Neural cell (in vitro differentiated cells): ENCODE results near the gene IGF1R. TPM values are rescaled to one million over a fixed set of nuclear protein-coding genes. Genes with fewer than 3 reads are reported as not detected.

ENCODE experiments used
- H2AFZ ChIP-seq: fragments of 200-600, 300-800 bp; sonication (generic), shearing (Covaris generic); 2 replicates; pipeline ENCODE4 v1.6.0; 2014; ENCODE audit warnings: low read depth, mild to moderate bottlenecking, antibody characterized with exemption, low read length, moderate library complexity
- H3F3A ChIP-seq: fragments of 200-600 bp; shearing (Covaris generic); 2 replicates; pipeline ENCODE4 v1.6.1; 2016; ENCODE audit warnings: mild to moderate bottlenecking, moderate library complexity, mixed read lengths, antibody characterized with exemption, low read length; ENCODE audit not compliant: insufficient read depth, poor library complexity, severe bottlenecking
- H3K27ac ChIP-seq: fragments of 200-600, 300-800 bp; sonication (generic), shearing (Covaris generic); 2 replicates; pipeline ENCODE4 v1.5.1; 2014; ENCODE audit warnings: mild to moderate bottlenecking, low read length, moderate library complexity
- H3K27me3 ChIP-seq: fragments of 300-800, 200-600 bp; sonication (generic), shearing (Covaris generic); 2 replicates; pipeline ENCODE4 v1.6.0; 2014; ENCODE audit warnings: mild to moderate bottlenecking, low read depth, low read length, moderate library complexity; ENCODE audit not compliant: insufficient read depth
- H3K36me3 ChIP-seq: fragments of 300-800, 200-600 bp; sonication (generic), shearing (Covaris generic); 2 replicates; pipeline ENCODE4 v1.5.1; 2014; ENCODE audit warnings: mild to moderate bottlenecking, antibody characterized with exemption, low read length, moderate library complexity; ENCODE audit not compliant: insufficient read depth
- H3K4me2 ChIP-seq: fragments of 300-800, 200-600 bp; sonication (generic), shearing (Covaris generic); 2 replicates; pipeline ENCODE4 v1.6.0; 2014; ENCODE audit warnings: mild to moderate bottlenecking, low read length
- H3K4me3 ChIP-seq: fragments of 300-800, 200-600 bp; sonication (generic), shearing (Covaris generic); 2 replicates; pipeline ENCODE4 v1.5.1; 2014; ENCODE audit warnings: mild to moderate bottlenecking, low read length, moderate library complexity
- H3K79me2 ChIP-seq: fragments of 200-600 bp; shearing (Covaris generic); replicated peaks from 2 replicates; pipeline ENCODE4 v1.6.0; 2014; ENCODE audit warnings: mild to moderate bottlenecking, low read length, moderate library complexity; ENCODE audit not compliant: insufficient read depth
- H3K9ac ChIP-seq: fragments of 300-800, 200-600 bp; sonication (generic), shearing (Covaris generic); 2 replicates; pipeline ENCODE4 v1.6.1; 2016; ENCODE audit warnings: mild to moderate bottlenecking, low read length, mixed read lengths
- H3K9me2 ChIP-seq: fragments of 200-600 bp; shearing (Covaris generic); 2 replicates; pipeline ENCODE4 v1.6.1; 2016; ENCODE audit warnings: mild to moderate bottlenecking, low read length, mixed read lengths; ENCODE audit not compliant: insufficient read depth
- H3K9me3 ChIP-seq: fragments of 200-600, 300-800 bp; sonication (generic), shearing (Covaris generic); 2 replicates; pipeline ENCODE4 v1.6.1; 2016; ENCODE audit warnings: mild to moderate bottlenecking, mixed run types, low read length, moderate library complexity, mixed read lengths
- H4K20me1 ChIP-seq: fragments of 200-600 bp; shearing (Covaris generic); 2 replicates; pipeline ENCODE4 v1.6.1; 2016; ENCODE audit warnings: mild to moderate bottlenecking, mixed run types; ENCODE audit not compliant: insufficient read depth
- EP300 ChIP-seq: fragments of 450-650 bp; conservative IDR thresholded peaks from 2 replicates; pipeline ENCODE4 v1.6.1; 2014; ENCODE audit warnings: antibody characterized with exemption, mild to moderate bottlenecking, moderate library complexity; ENCODE audit not compliant: poor library complexity, severe bottlenecking
- EZH2 ChIP-seq: fragments of 200-600, 300-800 bp; shearing (Covaris generic), sonication (generic); IDR thresholded peaks from 2 replicates; pipeline ENCODE4 v1.6.1; 2014; ENCODE audit warnings: antibody characterized with exemption, low read length, borderline replicate concordance, mild to moderate bottlenecking; ENCODE audit not compliant: insufficient read depth, poor library complexity, severe bottlenecking
- MXI1 ChIP-seq: fragments of 450-650 bp; conservative IDR thresholded peaks from 2 replicates; pipeline ENCODE4 v1.6.1; 2014; ENCODE audit warnings: antibody characterized with exemption, mild to moderate bottlenecking; ENCODE audit not compliant: poor library complexity, severe bottlenecking
- RAD21 ChIP-seq: fragments of 450-650 bp; conservative IDR thresholded peaks from 2 replicates; pipeline ENCODE4 v1.6.1; 2014; ENCODE audit warnings: antibody characterized with exemption, mild to moderate bottlenecking, moderate library complexity
- SMC3 ChIP-seq: fragments of 450-650 bp; conservative IDR thresholded peaks from 2 replicates; pipeline ENCODE4 v1.6.1; 2014; ENCODE audit warnings: antibody characterized with exemption, mild to moderate bottlenecking, moderate library complexity; ENCODE audit not compliant: poor library complexity
- TAF1 ChIP-seq: IDR thresholded peaks from 2 replicates; pipeline ENCODE4 v1.6.1; 2012; ENCODE audit warnings: low read depth
- polyA plus RNA-seq: library from polyadenylated mRNA; depleted of rRNA; stranded (reverse); fragments of >200 nt; gene quantifications from 2 replicates; pipeline ENCODE4 v1.2.3, GENCODE V29; 2014
- TF ChIP-seq, protein P1 (sequence below): fragments of 450-650 bp; IDR thresholded peaks from 2 replicates; pipeline ENCODE4 v1.5.1; 2014; ENCODE audit warnings: antibody characterized with exemption, mild to moderate bottlenecking, moderate library complexity; ENCODE audit not compliant: poor library complexity, severe bottlenecking
- TF ChIP-seq, protein P2 (sequence below): IDR thresholded peaks from 2 replicates; pipeline ENCODE4 v1.6.1; 2012; ENCODE audit warnings: borderline replicate concordance

IGF1R gene
- polyA plus RNA-seq, 1 donor from 2014 or later: 10.9 TPM

DNA sequence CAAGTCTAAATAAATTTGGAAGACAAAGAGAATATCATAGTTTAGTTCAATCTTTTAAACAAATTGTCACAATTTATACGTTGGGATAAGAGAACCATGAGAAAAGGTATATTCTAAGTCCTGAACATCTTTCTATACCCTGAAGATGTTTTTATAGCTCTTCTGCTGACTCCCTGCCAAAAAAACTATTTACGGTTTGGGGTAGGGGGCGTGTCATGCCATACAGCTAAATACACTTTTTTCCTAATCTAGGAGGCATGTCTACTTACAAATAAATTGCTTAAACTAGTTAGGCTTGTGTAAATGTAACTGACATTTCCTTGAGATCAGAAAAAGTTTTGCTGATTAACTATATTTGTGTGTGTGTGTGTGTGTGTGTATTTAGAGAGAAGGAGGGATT is 195.9 kb downstream of the IGF1R start:
- peaks cover 35% of the 10 kb centered on the region for H3K79me2 ChIP-seq
- no peak overlapping the region for H3K9ac ChIP-seq
- no peak overlapping the region for H2AFZ ChIP-seq
- no peaks in the 10 kb centered on the region for H3K9me3 ChIP-seq
- no peaks in the 10 kb centered on the region for H3K27me3 ChIP-seq
- H3K36me3 ChIP-seq: no peaks in the 10 kb centered on the region
- H4K20me1 ChIP-seq: peaks cover 4% of the 10 kb centered on the region
- no peak for TF ChIP-seq RAD21
- no peak for TF ChIP-seq TAF1
- TF ChIP-seq, protein P1, sequence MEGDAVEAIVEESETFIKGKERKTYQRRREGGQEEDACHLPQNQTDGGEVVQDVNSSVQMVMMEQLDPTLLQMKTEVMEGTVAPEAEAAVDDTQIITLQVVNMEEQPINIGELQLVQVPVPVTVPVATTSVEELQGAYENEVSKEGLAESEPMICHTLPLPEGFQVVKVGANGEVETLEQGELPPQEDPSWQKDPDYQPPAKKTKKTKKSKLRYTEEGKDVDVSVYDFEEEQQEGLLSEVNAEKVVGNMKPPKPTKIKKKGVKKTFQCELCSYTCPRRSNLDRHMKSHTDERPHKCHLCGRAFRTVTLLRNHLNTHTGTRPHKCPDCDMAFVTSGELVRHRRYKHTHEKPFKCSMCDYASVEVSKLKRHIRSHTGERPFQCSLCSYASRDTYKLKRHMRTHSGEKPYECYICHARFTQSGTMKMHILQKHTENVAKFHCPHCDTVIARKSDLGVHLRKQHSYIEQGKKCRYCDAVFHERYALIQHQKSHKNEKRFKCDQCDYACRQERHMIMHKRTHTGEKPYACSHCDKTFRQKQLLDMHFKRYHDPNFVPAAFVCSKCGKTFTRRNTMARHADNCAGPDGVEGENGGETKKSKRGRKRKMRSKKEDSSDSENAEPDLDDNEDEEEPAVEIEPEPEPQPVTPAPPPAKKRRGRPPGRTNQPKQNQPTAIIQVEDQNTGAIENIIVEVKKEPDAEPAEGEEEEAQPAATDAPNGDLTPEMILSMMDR: no peak
- TF ChIP-seq EP300: no peak
- no peak for TF ChIP-seq MXI1
- no peaks in the 10 kb centered on the region for H3K9me2 ChIP-seq
- no peak overlapping the region for H3K4me2 ChIP-seq
- H3K27ac ChIP-seq: no peak overlapping the region
- no peaks in the 10 kb centered on the region for H3F3A ChIP-seq
- H3K4me3 ChIP-seq: no peak overlapping the region

DNA sequence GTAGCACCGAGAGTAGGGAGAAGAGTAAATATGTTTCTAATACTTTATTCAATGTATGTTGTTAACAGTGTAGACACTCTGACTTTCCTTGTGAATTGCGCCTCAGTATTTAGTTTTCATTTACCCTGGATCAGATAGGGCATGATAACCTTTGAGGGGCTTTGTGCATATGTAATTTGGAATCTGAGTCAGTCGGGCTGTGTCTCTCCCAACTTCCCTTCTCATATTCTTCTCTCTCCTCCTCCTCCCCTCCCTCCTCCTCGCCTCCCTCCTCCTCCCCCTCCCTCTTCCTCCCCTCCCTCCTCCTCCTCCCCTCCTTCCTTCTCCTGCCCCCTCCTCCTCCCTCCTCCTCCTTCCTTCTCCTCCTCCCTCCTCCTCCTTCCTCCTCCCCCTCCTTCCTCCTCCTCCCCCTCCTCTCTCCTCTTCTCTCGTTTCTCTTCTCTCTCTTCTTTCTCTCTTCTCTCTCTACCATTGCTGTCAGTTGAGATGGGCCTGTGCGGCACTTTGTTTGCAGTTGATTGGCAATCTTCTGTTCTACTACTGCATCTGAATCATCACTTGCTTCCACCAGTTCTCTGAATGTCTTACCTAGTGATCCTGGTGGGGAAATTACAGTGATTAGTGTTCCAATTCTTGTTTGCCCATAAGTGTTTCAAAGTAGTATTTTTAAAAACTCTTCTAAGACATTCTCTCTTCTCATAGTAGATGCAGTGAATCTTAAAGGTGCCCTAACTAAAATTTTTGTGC is 197.0 kb downstream of the IGF1R start:
- no peaks in the 10 kb centered on the region for H3K36me3 ChIP-seq

More for the DNA sequence above, 197.0 kb downstream of the IGF1R start:
- TF ChIP-seq, protein P1: no peak
- TF ChIP-seq EP300 (no peak), RAD21 (no peak), SMC3 (no peak), EZH2 (no peak), MXI1 (no peak), TAF1 (no peak)
- TF ChIP-seq, protein P2, sequence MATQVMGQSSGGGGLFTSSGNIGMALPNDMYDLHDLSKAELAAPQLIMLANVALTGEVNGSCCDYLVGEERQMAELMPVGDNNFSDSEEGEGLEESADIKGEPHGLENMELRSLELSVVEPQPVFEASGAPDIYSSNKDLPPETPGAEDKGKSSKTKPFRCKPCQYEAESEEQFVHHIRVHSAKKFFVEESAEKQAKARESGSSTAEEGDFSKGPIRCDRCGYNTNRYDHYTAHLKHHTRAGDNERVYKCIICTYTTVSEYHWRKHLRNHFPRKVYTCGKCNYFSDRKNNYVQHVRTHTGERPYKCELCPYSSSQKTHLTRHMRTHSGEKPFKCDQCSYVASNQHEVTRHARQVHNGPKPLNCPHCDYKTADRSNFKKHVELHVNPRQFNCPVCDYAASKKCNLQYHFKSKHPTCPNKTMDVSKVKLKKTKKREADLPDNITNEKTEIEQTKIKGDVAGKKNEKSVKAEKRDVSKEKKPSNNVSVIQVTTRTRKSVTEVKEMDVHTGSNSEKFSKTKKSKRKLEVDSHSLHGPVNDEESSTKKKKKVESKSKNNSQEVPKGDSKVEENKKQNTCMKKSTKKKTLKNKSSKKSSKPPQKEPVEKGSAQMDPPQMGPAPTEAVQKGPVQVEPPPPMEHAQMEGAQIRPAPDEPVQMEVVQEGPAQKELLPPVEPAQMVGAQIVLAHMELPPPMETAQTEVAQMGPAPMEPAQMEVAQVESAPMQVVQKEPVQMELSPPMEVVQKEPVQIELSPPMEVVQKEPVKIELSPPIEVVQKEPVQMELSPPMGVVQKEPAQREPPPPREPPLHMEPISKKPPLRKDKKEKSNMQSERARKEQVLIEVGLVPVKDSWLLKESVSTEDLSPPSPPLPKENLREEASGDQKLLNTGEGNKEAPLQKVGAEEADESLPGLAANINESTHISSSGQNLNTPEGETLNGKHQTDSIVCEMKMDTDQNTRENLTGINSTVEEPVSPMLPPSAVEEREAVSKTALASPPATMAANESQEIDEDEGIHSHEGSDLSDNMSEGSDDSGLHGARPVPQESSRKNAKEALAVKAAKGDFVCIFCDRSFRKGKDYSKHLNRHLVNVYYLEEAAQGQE: no peak
- Histone ChIP-seq H3K9me3 (no peaks in the 10 kb centered on the region), H2AFZ (no peak overlapping the region), H3K27ac (no peak overlapping the region), H3K79me2 (peaks cover 40% of the 10 kb centered on the region), H3K4me2 (no peak overlapping the region), H3K4me3 (no peak overlapping the region), H3K9me2 (no peaks in the 10 kb centered on the region), H3F3A (no peaks in the 10 kb centered on the region), H4K20me1 (peaks cover 4% of the 10 kb centered on the region), H3K9ac (no peak overlapping the region), H3K27me3 (no peaks in the 10 kb centered on the region)
